Natural killer cell treated with Interleukin-12 subunit alpha and Interleukin-12 subunit beta and Interleukin-15 and Interleukin-18, amount 100 ng/mL, for 72 hours (primary cell): ENCODE results near the gene GSPT1. TPM values are rescaled to one million over a fixed set of nuclear protein-coding genes. Genes with fewer than 3 reads are reported as not detected.
A peak's percentile ranks its signal among the peaks of the same experiment; 100 is the strongest.
"Not testable (repeated sequence)": the region's sequence is repeated elsewhere in the genome, so short reads cannot be mapped to it uniquely, and the experiment has no call there.

Experiments
- ATAC-seq, 2 donors: fragments of 150-1000 bp; cut with Tn5 transposase in 1 of 2; sonication (Bioruptor Pico), chemical (Tn5 transposase) in 1 of 2; 2 replicates each; pipeline ENCODE4 v1.10.0; 2021
- DNase-seq: peaks from one replicate; pipeline ENCODE4 v3.0.0; 2022; ENCODE audit warnings: low spot score
- H3K27ac Mint-ChIP-seq, 2 donors: 1 replicate in 1 of 2; 2 replicates in 1 of 2; pipeline ENCODE4 v1.8.0; 2022; ENCODE audit warnings: mixed read lengths in 2 of 2, mild to moderate bottlenecking in 1 of 2, moderate library complexity in 1 of 2
- H3K27me3 Mint-ChIP-seq, 2 donors: 1 replicate in 1 of 2; 2 replicates in 1 of 2; pipeline ENCODE4 v1.8.0; 2022; ENCODE audit warnings: mixed read lengths in 2 of 2
- H3K36me3 Mint-ChIP-seq: one replicate; pipeline ENCODE4 v1.8.0; 2022; ENCODE audit warnings: mixed read lengths
- H3K4me1 Mint-ChIP-seq, 2 donors: 1 replicate in 1 of 2; 2 replicates in 1 of 2; pipeline ENCODE4 v1.8.0; 2022; ENCODE audit warnings: low read depth in 2 of 2, mixed read lengths in 2 of 2, mild to moderate bottlenecking in 1 of 2
- H3K4me3 Mint-ChIP-seq: one replicate; pipeline ENCODE4 v1.8.0; 2022; ENCODE audit warnings: mixed read lengths
- H3K9me3 Mint-ChIP-seq: 2 replicates; pipeline ENCODE4 v1.8.0; 2022; ENCODE audit warnings: mixed read lengths
- total RNA-seq, 2 donors: library from RNA; stranded (reverse); gene quantifications; one replicate each; pipeline ENCODE4 v1.2.3, GENCODE V29; 2022

The GSPT1 gene
- total RNA-seq, 2 donors from 2014 or later = 127 to 175 TPM

DNA sequence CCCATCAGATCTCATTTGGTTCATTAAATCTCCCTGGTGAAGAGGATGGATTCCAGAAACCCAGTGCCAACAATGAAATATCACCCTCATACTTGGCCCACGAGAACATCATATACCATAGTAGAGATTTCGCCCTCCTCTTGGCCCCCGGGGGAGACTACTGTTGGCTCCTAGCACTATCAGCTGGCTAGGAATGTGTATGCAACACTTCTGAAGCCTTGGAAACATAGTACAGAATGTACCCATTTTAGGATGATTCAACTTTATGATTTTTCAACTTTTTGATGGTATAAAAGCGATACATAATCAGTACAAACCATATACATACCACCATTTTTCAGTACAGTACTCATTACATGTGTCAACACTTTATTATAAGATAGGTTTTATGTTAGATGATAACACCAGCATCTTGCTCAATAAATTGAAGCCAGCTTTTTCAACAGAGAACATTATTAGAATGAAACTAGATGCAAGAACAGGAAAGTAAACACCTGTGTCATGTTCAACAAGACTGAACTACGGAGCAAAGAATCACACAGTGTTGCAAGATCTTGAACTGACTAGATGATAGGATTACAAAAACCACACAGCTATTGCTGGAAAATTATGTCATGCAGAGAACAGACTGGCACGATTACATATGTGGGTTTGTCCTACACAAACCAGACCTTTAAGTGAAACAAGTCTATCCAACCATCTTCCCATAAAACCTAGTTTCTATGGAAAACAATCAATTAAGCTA lies 81.6 kb downstream of the GSPT1 start:
- DNase-seq (no peak), ATAC-seq (peak in 1 of 2 donors; percentile 31)
- H3K36me3 Mint-ChIP-seq = peaks cover 5% of the 10 kb centered on the region
- no peaks in the 10 kb centered on the region for H3K9me3 Mint-ChIP-seq
- no peak overlapping the region for H3K27ac Mint-ChIP-seq
- H3K27me3 Mint-ChIP-seq = no peaks in the 10 kb centered on the region
- H3K4me3 Mint-ChIP-seq = no peak overlapping the region
- peaks cover 0 to 4% of the 10 kb centered on the region in 2 donors for H3K4me1 Mint-ChIP-seq

- H3K36me3 Mint-ChIP-seq = no peaks in the 10 kb centered on the region
- H3K9me3 Mint-ChIP-seq = no peaks in the 10 kb centered on the region
- H3K27ac Mint-ChIP-seq = no peak overlapping the region
- no peak for DNase-seq
- no peaks in the 10 kb centered on the region for H3K27me3 Mint-ChIP-seq
- no peak overlapping the region for H3K4me3 Mint-ChIP-seq
- no peak for ATAC-seq
- H3K4me1 Mint-ChIP-seq = no peaks in the 10 kb centered on the region
Measured at GRCh38 chr16:11828696-11829095, 87.1 kb downstream of the GSPT1 start.

- not testable (repeated sequence) for H3K4me3 Mint-ChIP-seq, DNase-seq, H3K36me3 Mint-ChIP-seq, H3K9me3 Mint-ChIP-seq, H3K4me1 Mint-ChIP-seq, H3K27ac Mint-ChIP-seq, H3K27me3 Mint-ChIP-seq, ATAC-seq
Measured at GRCh38 chr16:11825520-11826165, 90.1 kb downstream of the GSPT1 start.

DNA sequence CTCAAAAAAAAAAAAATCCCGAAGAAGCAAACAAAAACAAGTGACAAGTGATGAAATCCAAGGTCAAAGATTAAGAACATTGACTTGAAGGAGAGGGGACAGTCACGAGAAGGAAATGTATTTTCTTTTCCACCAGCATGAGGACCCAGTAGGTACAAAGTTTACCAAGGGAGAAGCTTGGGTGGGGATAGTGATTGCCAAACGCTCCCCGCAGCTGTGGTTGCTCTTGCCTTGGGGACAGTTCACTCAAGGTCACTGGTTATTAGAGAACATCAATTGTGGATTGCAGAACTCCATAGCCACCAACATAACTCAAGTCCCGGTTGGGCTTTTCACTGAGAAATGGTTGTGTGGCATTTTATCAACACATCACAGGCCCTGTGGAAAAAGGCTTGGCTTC lies 91.4 kb downstream of the GSPT1 start:
- DNase-seq (no peak), ATAC-seq (no peak)
- Mint-ChIP-seq H3K9me3 (no peaks in the 10 kb centered on the region), H3K4me1 (no peaks in the 10 kb centered on the region), H3K36me3 (no peaks in the 10 kb centered on the region), H3K27ac (no peak overlapping the region), H3K27me3 (no peaks in the 10 kb centered on the region), H3K4me3 (no peak overlapping the region)

- H3K4me1 Mint-ChIP-seq, H3K36me3 Mint-ChIP-seq, H3K27me3 Mint-ChIP-seq, DNase-seq, ATAC-seq, H3K9me3 Mint-ChIP-seq, H3K4me3 Mint-ChIP-seq, H3K27ac Mint-ChIP-seq: not testable (repeated sequence)
Measured at GRCh38 chr16:11823645-11824044, 92.1 kb downstream of the GSPT1 start.

- DNase-seq = no peak
- no peaks in the 10 kb centered on the region for H3K9me3 Mint-ChIP-seq
- no peaks in the 10 kb centered on the region for H3K36me3 Mint-ChIP-seq
- no peaks in the 10 kb centered on the region for H3K27me3 Mint-ChIP-seq
- H3K27ac Mint-ChIP-seq = no peak overlapping the region
- ATAC-seq = no peak
- no peaks in the 10 kb centered on the region for H3K4me1 Mint-ChIP-seq
- no peak overlapping the region for H3K4me3 Mint-ChIP-seq
Measured at GRCh38 chr16:11819798-11820197, 96.0 kb downstream of the GSPT1 start.

DNA sequence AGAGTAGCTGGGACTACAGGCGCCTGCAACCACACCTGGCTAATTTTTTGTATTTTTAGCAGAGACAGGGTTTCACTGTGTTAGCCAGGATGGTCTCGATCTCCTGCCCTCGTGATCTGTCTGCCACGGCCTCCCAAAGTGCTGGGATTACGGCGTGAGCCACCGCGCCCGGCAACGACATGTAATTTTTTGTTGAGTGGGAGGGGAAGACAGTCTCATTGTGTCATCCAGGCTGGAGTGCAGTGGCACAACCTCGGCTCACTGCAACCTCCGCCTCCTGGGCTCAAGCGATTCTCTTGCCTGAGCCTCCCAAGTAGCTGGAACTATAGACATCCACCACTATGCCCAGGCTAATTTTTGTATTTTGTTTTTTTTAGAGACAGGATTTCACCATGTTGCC lies 96.8 kb downstream of the GSPT1 start:
- H3K4me3 Mint-ChIP-seq, H3K27me3 Mint-ChIP-seq, H3K27ac Mint-ChIP-seq, H3K9me3 Mint-ChIP-seq, ATAC-seq, H3K36me3 Mint-ChIP-seq, DNase-seq, H3K4me1 Mint-ChIP-seq: not testable (repeated sequence)

Other genes with a start within 250 kb of the GSPT1 start
- gene SNN, start 247.5 kb downstream of the GSPT1 start, total RNA-seq = 1 to 10 TPM in 1 of 2 donors, under 1 TPM in 1; 0.43 to 1.1 TPM
- 10 to 100 TPM; 62.4 to 73.2 TPM for gene TXNDC11, start 173.1 kb downstream of the GSPT1 start, total RNA-seq
- 100 to 1,000 TPM; 114 to 136 TPM for gene ZC3H7A, start 118.7 kb downstream of the GSPT1 start, total RNA-seq
- gene RSL1D1, start 64.4 kb downstream of the GSPT1 start, total RNA-seq = 100 to 1,000 TPM; 175 to 205 TPM
- gene NPIPB2, start 26.1 kb upstream of the GSPT1 start, total RNA-seq = 10 to 100 TPM; 19.9 to 35.5 TPM
- gene TNFRSF17, start 49.3 kb upstream of the GSPT1 start, total RNA-seq = not detected
- gene SNX29, start 60.8 kb upstream of the GSPT1 start, total RNA-seq = 10 to 100 TPM; 18.9 to 37.4 TPM